GM12891 (cell line): ENCODE measurements around the gene CCDC142.

Experiments
- POLR2A ChIP-seq: IDR thresholded peaks from 2 replicates; pipeline ENCODE4 v1.6.1; 2011; ENCODE audit warnings: low read depth, low read length, control low read depth
- POLR2AphosphoS5 ChIP-seq: IDR thresholded peaks from 2 replicates; pipeline ENCODE4 v1.6.1; 2011; ENCODE audit warnings: low read depth, low read length, control low read depth
- POU2F2 ChIP-seq: IDR thresholded peaks from 2 replicates; pipeline ENCODE4 v1.6.1; 2011; ENCODE audit warnings: low read depth, mild to moderate bottlenecking, control low read depth, low read length, moderate library complexity

DNA sequence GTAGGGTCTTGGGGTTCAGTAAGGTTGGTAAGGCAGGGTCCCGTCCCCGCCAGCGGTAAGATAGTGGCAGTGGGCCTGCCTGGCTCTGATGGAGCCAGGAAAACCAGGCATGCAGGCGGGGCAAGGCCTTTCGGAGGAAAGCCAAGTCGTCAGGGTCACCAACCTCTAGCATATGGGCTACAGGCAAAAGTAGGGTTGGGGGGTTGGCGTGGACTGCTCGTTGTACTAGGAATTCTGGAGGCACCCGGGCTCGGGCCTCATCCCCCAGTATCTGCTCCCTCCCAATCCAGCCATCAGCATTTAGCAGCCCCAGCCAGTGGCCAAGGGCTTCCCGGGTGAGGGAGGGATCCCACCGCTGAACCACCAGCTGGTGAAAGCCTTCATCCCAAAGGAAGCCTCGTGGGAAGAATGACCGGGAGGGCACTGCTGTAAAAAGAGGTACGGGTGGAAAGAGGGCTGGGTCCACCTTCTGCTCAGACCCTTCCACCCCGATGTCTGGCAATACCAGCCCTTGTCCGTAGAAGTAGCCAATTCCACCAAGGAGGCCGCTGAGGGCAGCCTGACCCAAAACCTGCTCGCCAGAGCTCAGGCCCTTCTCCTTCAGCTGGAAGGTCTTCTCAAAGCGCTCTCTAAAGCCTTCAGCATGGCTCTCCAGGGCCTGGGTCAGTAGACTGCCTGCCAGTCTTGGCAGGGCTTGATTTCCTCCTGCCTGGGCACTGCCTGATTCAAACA, 20.6 kb downstream of the CCDC142 start:
- TF ChIP-seq POLR2AphosphoS5 (peak; percentile 27; the same call in 1 of the 2 replicates), POLR2A (no peak), POU2F2 (no peak)
